HEK293 (cell line): ENCODE results near the gene KRABD2.

Source experiments
- PATZ1 ChIP-seq: fragments of 450-650 bp; formaldehyde crosslinking; IDR thresholded peaks from 2 replicates; pipeline ENCODE4 v1.5.1; 2016; ENCODE audit warnings: missing biosample characterization, missing genetic modification characterization
- ZBTB20 ChIP-seq: fragments of 450-650 bp; formaldehyde crosslinking; IDR thresholded peaks from 2 replicates; pipeline ENCODE4 v1.5.1; 2016; ENCODE audit warnings: missing biosample characterization, missing genetic modification characterization
- ZNF146 ChIP-seq: fragments of 450-650 bp; formaldehyde crosslinking; IDR thresholded peaks from 2 replicates; pipeline ENCODE4 v1.5.1; 2016; ENCODE audit warnings: missing biosample characterization, missing genetic modification characterization
- ZNF248 ChIP-seq: fragments of 450-650 bp; formaldehyde crosslinking; IDR thresholded peaks from 2 replicates; pipeline ENCODE4 v1.5.1; 2017; ENCODE audit warnings: missing biosample characterization, missing genetic modification characterization
- ZNF324 ChIP-seq: fragments of 450-650 bp; formaldehyde crosslinking; IDR thresholded peaks from 2 replicates; pipeline ENCODE4 v1.5.1; 2016; ENCODE audit warnings: missing biosample characterization, missing genetic modification characterization
- ZNF623 ChIP-seq: fragments of 450-650 bp; formaldehyde crosslinking; IDR thresholded peaks from 2 replicates; pipeline ENCODE4 v1.5.1; 2016; ENCODE audit warnings: missing biosample characterization, missing genetic modification characterization
- ZNF768 ChIP-seq: fragments of 450-650 bp; formaldehyde crosslinking; IDR thresholded peaks from 2 replicates; pipeline ENCODE4 v1.5.1; 2018; ENCODE audit warnings: missing biosample characterization, mild to moderate bottlenecking, missing genetic modification characterization
- TF ChIP-seq, protein P1 (sequence below): fragments of 450-650 bp; formaldehyde crosslinking; IDR thresholded peaks from 2 replicates; pipeline ENCODE4 v1.5.1; 2016; ENCODE audit warnings: missing biosample characterization, missing genetic modification characterization

- TF ChIP-seq, protein P1, sequence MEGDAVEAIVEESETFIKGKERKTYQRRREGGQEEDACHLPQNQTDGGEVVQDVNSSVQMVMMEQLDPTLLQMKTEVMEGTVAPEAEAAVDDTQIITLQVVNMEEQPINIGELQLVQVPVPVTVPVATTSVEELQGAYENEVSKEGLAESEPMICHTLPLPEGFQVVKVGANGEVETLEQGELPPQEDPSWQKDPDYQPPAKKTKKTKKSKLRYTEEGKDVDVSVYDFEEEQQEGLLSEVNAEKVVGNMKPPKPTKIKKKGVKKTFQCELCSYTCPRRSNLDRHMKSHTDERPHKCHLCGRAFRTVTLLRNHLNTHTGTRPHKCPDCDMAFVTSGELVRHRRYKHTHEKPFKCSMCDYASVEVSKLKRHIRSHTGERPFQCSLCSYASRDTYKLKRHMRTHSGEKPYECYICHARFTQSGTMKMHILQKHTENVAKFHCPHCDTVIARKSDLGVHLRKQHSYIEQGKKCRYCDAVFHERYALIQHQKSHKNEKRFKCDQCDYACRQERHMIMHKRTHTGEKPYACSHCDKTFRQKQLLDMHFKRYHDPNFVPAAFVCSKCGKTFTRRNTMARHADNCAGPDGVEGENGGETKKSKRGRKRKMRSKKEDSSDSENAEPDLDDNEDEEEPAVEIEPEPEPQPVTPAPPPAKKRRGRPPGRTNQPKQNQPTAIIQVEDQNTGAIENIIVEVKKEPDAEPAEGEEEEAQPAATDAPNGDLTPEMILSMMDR (tag by site-specific recombination) = no peak
- no peak for TF ChIP-seq ZNF623 (tag by site-specific recombination)
- no peak for TF ChIP-seq ZBTB20 (tag by site-specific recombination)
- no peak for TF ChIP-seq ZNF146 (tag by site-specific recombination)
- TF ChIP-seq PATZ1 (tag by site-specific recombination) = no peak
- TF ChIP-seq ZNF324 = no peak
- no peak for TF ChIP-seq ZNF768
- TF ChIP-seq ZNF248 (tag by site-specific recombination) = no peak
Measured at GRCh38 chr17:8420041-8420934, 43.8 kb upstream of the KRABD2 start.
